Measurements from ENCODE around the gene KIAA0825. TPM values are rescaled to one million over a fixed set of nuclear protein-coding genes. Genes with fewer than 3 reads are reported as not detected.

Gene KIAA0825
- total and polyA plus RNA-seq, 2 experiments from 2014 or later = 3.0 to 7.0 TPM

DNA sequence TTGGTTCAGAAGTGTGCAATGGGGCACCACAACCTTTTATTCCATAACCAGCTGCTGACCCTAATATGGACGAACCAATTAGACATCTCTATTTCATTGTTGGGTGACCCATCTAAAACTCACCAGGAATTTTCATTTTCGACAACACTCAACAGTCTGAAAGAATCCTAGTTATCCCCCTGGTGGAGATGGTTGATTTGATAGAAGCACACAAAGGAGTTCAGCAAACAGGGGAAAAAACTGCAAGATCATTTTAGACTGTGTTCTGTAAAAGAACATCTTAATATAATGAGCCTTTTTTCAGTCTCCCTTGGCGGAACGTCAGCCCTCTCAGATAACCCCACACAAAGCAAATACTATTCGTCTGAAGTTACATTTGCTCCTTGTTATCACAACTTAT, 367.4 kb downstream of the KIAA0825 start:
- no peak overlapping the region for H3K9ac ChIP-seq
- 0 out of 2 replicates have a peak, but pooled peaks cover 4% of the 10 kb centered on the region for H3F3A ChIP-seq (ENCODE audit: insufficient read depth)
- no peak overlapping the region for H3K4me3 ChIP-seq
- no peaks in the 10 kb centered on the region for H3K9me3 ChIP-seq (ENCODE audit: low read depth)
- TF ChIP-seq EZH2phosphoT487 (IDR thresholded peaks at IDR 0.05; ENCODE audit: insufficient read depth, low read depth) (no peak), EZH2 (IDR thresholded peaks at IDR 0.05; ENCODE audit: insufficient read depth, poor library complexity, severe bottlenecking) (no peak)
- no peak overlapping the region for H3K27ac ChIP-seq
- H3K9me2 ChIP-seq (ENCODE audit: insufficient read depth) = no peaks in the 10 kb centered on the region; the same call in 1 of the 2 replicates
- no peaks in the 10 kb centered on the region for H4K20me1 ChIP-seq (ENCODE audit: insufficient read depth)
- no peaks in the 10 kb centered on the region for H3K79me2 ChIP-seq (ENCODE audit: insufficient read depth)
- no peaks in the 10 kb centered on the region for H3K27me3 ChIP-seq (replicated peaks; ENCODE audit: insufficient read depth)
- no peak overlapping the region for H3K4me2 ChIP-seq (ENCODE audit: unreplicated experiment)
- H2AFZ ChIP-seq = no peak overlapping the region
- no peak for DNase-seq
- no peaks in the 10 kb centered on the region for H3K36me3 ChIP-seq (ENCODE audit: low read depth)
- in situ Hi-C loops (cut with MboI) = no loop called here
- H3K4me1 ChIP-seq (ENCODE audit: insufficient read depth) = peaks cover 1% of the 10 kb centered on the region
- 80 to 84% methylated on average over 5 of the region's 5 CpGs for WGBS, 2 experiments (ENCODE audit: low coverage in 1 of 2, low lambda C conversion rate in 2 of 2, missing lambda C conversion rate in 2 of 2)

DNA sequence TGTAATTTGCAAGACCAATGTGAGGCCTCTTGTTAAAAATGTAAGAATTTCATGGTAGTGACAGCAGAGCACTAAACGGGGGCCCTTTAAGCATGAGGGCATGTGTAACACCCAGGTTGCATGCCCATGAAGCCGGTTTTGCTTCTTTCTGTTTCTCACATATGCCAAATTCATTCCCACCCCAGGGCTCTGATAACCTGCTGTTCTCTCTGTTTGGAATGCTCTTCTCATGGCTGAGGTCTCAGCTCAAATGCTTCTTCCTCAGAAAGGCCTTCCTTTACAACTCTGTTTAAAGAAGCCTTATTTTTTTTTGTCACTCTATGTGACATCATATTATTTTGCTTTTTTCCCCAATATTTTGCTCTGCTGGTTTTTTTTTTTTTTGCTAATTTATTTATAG, 369.0 kb downstream of the KIAA0825 start:
- H3K79me2 ChIP-seq (ENCODE audit: insufficient read depth) = no peaks in the 10 kb centered on the region
- no peak overlapping the region for H3K27ac ChIP-seq
- H3K4me3 ChIP-seq = no peak overlapping the region
- H3K36me3 ChIP-seq (ENCODE audit: low read depth) = no peaks in the 10 kb centered on the region
- H3K9me3 ChIP-seq (ENCODE audit: low read depth) = no peaks in the 10 kb centered on the region
- no peaks in the 10 kb centered on the region; the same call in 1 of the 2 replicates for H3K9me2 ChIP-seq (ENCODE audit: insufficient read depth)
- no peak overlapping the region for H2AFZ ChIP-seq
- H3K27me3 ChIP-seq (replicated peaks; ENCODE audit: insufficient read depth) = no peaks in the 10 kb centered on the region
- no peak overlapping the region for H3K4me2 ChIP-seq (ENCODE audit: unreplicated experiment)
- no peaks in the 10 kb centered on the region for H4K20me1 ChIP-seq (ENCODE audit: insufficient read depth)
- in situ Hi-C loops (cut with MboI) = no loop called here
- H3K4me1 ChIP-seq (ENCODE audit: insufficient read depth) = peaks cover 17% of the 10 kb centered on the region
- TF ChIP-seq EZH2 (IDR thresholded peaks at IDR 0.05; ENCODE audit: insufficient read depth, poor library complexity, severe bottlenecking) (no peak), EZH2phosphoT487 (IDR thresholded peaks at IDR 0.05; ENCODE audit: insufficient read depth, low read depth) (no peak)
- H3F3A ChIP-seq (ENCODE audit: insufficient read depth) = peaks cover 17% of the 10 kb centered on the region; the same call in 1 of the 2 replicates
- H3K9ac ChIP-seq = no peak overlapping the region
- no peak for DNase-seq
- WGBS, 2 experiments (ENCODE audit: low coverage in 1 of 2, low lambda C conversion rate in 2 of 2, missing lambda C conversion rate in 2 of 2) = 86 to 90% methylated on average over 2 of the region's 2 CpGs

DNA sequence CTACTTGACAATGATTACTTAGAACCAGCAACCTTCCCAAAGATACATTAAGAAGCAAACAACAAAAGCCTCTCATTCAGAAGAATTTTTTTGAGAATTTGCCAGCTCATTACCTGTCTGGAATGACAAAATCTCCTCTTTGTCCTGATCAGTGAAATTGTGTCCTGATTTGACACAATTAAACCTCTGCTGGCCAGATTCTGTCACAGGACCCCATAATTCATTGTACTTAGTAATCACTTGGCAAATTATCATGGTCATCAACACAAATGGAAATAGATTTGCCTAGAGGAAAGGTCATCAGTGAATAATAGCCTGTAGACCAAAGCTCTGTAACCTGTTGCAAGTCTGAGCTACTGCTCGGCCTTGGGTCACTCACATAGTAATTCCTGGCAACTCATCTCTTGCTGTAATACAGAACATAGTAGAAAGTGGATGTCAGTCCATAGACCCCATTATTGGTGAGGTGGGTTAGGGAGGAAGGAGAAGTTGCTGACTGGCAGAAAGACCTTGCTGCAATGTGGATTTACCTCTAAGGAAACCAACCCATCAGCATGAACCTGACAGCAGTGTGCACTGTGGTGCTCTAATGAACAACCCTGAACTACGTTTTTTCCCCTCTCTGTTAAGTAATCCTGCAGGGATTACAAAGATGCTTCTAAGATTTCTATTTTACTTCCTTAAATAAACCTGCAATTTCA, 370.1 kb downstream of the KIAA0825 start:
- TF ChIP-seq EZH2phosphoT487 (IDR thresholded peaks at IDR 0.05; ENCODE audit: insufficient read depth, low read depth) = no peak
- TF ChIP-seq EZH2 (IDR thresholded peaks at IDR 0.05; ENCODE audit: insufficient read depth, poor library complexity, severe bottlenecking) = no peak
- H3K27me3 ChIP-seq (replicated peaks; ENCODE audit: insufficient read depth) = no peaks in the 10 kb centered on the region
- 81 to 87% methylated on average over 2 of the region's 2 CpGs for WGBS, 2 experiments (ENCODE audit: low coverage in 1 of 2, low lambda C conversion rate in 2 of 2, missing lambda C conversion rate in 2 of 2)

DNA sequence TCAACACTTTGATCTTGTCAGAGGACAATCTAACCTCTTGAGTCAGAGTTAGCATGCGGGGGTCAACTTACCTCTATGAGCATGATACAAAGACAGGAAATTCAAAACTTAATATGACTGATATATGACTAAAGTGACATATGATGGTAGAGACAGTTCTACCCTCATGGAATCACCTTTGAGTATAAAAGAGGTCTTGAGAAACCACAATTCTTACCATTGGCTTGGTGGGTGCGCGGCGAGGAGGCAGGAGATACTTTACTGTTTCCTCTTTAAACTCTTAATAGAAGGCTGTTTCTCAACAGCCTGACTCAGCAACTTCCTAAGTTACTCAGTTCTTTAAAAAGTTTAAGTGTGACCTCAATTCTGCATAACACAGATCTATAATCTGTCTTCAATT, 372.8 kb downstream of the KIAA0825 start:
- Histone ChIP-seq H3K9me2 (ENCODE audit: insufficient read depth) (no peaks in the 10 kb centered on the region; the same call in 1 of the 2 replicates), H3K9ac (no peak overlapping the region), H3K27ac (no peak overlapping the region), H2AFZ (no peak overlapping the region), H3K4me2 (ENCODE audit: unreplicated experiment) (peak overlapping the region; percentile 24), H3K36me3 (ENCODE audit: low read depth) (no peaks in the 10 kb centered on the region), H3K9me3 (ENCODE audit: low read depth) (no peaks in the 10 kb centered on the region), H3F3A (ENCODE audit: insufficient read depth) (peaks cover 48% of the 10 kb centered on the region), H3K27me3 (replicated peaks; ENCODE audit: insufficient read depth) (no peaks in the 10 kb centered on the region), H4K20me1 (ENCODE audit: insufficient read depth) (no peaks in the 10 kb centered on the region), H3K4me3 (no peak overlapping the region), H3K79me2 (ENCODE audit: insufficient read depth) (no peaks in the 10 kb centered on the region), H3K4me1 (ENCODE audit: insufficient read depth) (peaks cover 52% of the 10 kb centered on the region)
- in situ Hi-C loops (cut with MboI) = no loop called here
- 92 to 98% methylated on average over 4 of the region's 4 CpGs for WGBS, 2 experiments (ENCODE audit: low coverage in 1 of 2, low lambda C conversion rate in 2 of 2, missing lambda C conversion rate in 2 of 2)
- TF ChIP-seq EZH2phosphoT487 (IDR thresholded peaks at IDR 0.05; ENCODE audit: insufficient read depth, low read depth) (no peak), EZH2 (IDR thresholded peaks at IDR 0.05; ENCODE audit: insufficient read depth, poor library complexity, severe bottlenecking) (no peak)
- DNase-seq = peak; percentile 64

More for the DNA sequence above, 370.1 kb downstream of the KIAA0825 start:
- in situ Hi-C loops (cut with MboI) = no loop called here
- no peak overlapping the region for H3K4me2 ChIP-seq (ENCODE audit: unreplicated experiment)
- H4K20me1 ChIP-seq (ENCODE audit: insufficient read depth) = no peaks in the 10 kb centered on the region
- H3K27ac ChIP-seq = no peak overlapping the region
- no peaks in the 10 kb centered on the region for H3K9me3 ChIP-seq (ENCODE audit: low read depth)
- H3K36me3 ChIP-seq (ENCODE audit: low read depth) = no peaks in the 10 kb centered on the region
- peaks cover 27% of the 10 kb centered on the region for H3K4me1 ChIP-seq (ENCODE audit: insufficient read depth)
- no peaks in the 10 kb centered on the region for H3K79me2 ChIP-seq (ENCODE audit: insufficient read depth)
- H2AFZ ChIP-seq = no peak overlapping the region
- no peaks in the 10 kb centered on the region; the same call in 1 of the 2 replicates for H3K9me2 ChIP-seq (ENCODE audit: insufficient read depth)
- no peak overlapping the region for H3K9ac ChIP-seq
- no peak for DNase-seq
- H3K4me3 ChIP-seq = no peak overlapping the region
- H3F3A ChIP-seq (ENCODE audit: insufficient read depth) = peaks cover 26% of the 10 kb centered on the region
